ENCODE results near the gene MPRIP. TPM values are rescaled to one million over a fixed set of nuclear protein-coding genes. Genes with fewer than 3 reads are reported as not detected.

Gene MPRIP
- total RNA-seq, 1 experiment from 2014 or later, result 140 TPM

DNA sequence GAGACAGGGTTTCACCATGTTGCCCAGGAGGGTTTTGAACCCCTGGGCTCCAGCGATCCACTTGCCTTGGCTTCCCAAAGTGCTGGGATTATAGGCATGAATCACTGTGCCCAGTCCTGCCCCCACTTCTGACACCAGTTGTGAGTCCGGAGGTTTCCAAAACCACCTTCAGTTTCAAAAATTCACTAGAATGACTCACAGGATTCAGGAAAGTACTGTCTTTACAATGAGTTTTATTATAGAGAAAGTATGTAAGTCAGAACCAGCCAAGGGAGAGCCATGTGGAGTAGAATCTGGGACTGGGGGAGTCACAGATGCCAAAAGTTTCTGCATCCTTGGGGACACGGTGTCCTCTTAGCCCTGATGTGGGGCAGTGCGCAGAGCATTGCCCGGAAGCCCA, 108.8 kb downstream of the MPRIP start:
- ATAC-seq (no peak), DNase-seq (ENCODE audit: low spot score) (no peak)
- Mint-ChIP-seq H3K4me1 (no peaks in the 10 kb centered on the region), H3K27ac (no peak overlapping the region), H3K9me3 (no peaks in the 10 kb centered on the region), H3K36me3 (peaks cover 53% of the 10 kb centered on the region), H3K4me3 (no peak overlapping the region), H3K27me3 (ENCODE audit: low read depth) (no peaks in the 10 kb centered on the region)
- CTCF ChIA-PET, result interaction anchor here (1.0 kb wide), 1 partner anchor 9 kb away, joined by 6 read pairs; no protein-coding TSS in a partner anchor
- POLR2A ChIA-PET, result no interaction called here
- TF ChIP-seq, protein P1, sequence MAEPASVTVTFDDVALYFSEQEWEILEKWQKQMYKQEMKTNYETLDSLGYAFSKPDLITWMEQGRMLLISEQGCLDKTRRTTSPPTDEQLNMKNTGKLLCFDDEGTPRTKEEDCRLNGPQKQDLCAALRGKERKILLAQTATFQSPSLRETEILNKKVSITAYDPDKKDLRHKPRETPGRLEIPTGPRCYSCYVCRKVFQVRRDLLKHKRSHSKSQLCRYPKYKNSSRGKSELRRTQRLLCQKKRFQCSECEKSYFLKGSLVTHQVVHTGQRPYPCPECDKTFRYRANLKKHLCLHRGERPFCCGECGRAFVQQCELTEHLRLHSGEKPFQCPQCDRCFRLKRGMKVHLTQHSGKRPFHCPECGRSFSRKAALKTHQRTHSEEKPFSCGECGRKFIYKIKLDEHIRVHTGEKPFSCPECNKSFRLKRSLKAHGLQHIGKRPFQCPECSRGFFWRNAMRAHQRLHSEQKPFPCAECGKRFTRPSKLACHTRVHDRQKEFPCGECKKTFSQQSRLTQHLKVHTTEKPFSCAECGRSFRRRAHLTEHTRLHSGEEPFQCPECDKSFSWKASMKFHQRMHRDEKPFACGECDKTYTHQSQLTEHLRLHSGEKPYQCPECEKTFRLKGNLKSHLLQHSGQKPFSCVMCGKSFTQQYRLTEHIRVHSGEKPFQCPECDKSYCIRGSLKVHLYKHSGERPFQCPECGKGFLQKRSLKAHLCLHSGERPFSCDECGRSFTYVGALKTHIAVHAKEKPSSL (CRISPR knock-in tag; conservative IDR thresholded peaks at IDR 0.05), result no peak
- TF ChIP-seq, protein P2, sequence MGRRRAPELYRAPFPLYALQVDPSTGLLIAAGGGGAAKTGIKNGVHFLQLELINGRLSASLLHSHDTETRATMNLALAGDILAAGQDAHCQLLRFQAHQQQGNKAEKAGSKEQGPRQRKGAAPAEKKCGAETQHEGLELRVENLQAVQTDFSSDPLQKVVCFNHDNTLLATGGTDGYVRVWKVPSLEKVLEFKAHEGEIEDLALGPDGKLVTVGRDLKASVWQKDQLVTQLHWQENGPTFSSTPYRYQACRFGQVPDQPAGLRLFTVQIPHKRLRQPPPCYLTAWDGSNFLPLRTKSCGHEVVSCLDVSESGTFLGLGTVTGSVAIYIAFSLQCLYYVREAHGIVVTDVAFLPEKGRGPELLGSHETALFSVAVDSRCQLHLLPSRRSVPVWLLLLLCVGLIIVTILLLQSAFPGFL (CRISPR knock-in tag; IDR thresholded peaks at IDR 0.05; ENCODE audit: borderline replicate concordance), result no peak
- TF ChIP-seq NFATC4 (CRISPR knock-in tag; IDR thresholded peaks at IDR 0.05) (no peak), ZNF317 (CRISPR knock-in tag; IDR thresholded peaks at IDR 0.05; ENCODE audit: borderline replicate concordance, low read depth) (no peak), ZBTB21 (CRISPR knock-in tag; IDR thresholded peaks at IDR 0.05; ENCODE audit: borderline replicate concordance) (no peak), TCF7 (CRISPR knock-in tag; IDR thresholded peaks at IDR 0.05; ENCODE audit: low read depth) (no peak), MXD4 (CRISPR knock-in tag; IDR thresholded peaks at IDR 0.05; ENCODE audit: borderline replicate concordance) (no peak), TP53 (CRISPR knock-in tag; IDR thresholded peaks at IDR 0.05) (no peak), SOX15 (CRISPR knock-in tag; IDR thresholded peaks at IDR 0.05) (no peak), SP1 (CRISPR knock-in tag; conservative IDR thresholded peaks at IDR 0.05) (no peak)
- TF ChIP-seq, protein P3, sequence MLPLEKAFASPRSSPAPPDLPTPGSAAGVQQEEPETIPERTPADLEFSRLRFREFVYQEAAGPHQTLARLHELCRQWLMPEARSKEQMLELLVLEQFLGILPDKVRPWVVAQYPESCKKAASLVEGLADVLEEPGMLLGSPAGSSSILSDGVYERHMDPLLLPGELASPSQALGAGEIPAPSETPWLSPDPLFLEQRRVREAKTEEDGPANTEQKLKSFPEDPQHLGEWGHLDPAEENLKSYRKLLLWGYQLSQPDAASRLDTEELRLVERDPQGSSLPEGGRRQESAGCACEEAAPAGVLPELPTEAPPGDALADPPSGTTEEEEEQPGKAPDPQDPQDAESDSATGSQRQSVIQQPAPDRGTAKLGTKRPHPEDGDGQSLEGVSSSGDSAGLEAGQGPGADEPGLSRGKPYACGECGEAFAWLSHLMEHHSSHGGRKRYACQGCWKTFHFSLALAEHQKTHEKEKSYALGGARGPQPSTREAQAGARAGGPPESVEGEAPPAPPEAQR (CRISPR knock-in tag; IDR thresholded peaks at IDR 0.05), result no peak
- TF ChIP-seq, protein P4, sequence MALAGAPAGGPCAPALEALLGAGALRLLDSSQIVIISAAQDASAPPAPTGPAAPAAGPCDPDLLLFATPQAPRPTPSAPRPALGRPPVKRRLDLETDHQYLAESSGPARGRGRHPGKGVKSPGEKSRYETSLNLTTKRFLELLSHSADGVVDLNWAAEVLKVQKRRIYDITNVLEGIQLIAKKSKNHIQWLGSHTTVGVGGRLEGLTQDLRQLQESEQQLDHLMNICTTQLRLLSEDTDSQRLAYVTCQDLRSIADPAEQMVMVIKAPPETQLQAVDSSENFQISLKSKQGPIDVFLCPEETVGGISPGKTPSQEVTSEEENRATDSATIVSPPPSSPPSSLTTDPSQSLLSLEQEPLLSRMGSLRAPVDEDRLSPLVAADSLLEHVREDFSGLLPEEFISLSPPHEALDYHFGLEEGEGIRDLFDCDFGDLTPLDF (CRISPR knock-in tag; IDR thresholded peaks at IDR 0.05), result no peak
- TF ChIP-seq, protein P5, sequence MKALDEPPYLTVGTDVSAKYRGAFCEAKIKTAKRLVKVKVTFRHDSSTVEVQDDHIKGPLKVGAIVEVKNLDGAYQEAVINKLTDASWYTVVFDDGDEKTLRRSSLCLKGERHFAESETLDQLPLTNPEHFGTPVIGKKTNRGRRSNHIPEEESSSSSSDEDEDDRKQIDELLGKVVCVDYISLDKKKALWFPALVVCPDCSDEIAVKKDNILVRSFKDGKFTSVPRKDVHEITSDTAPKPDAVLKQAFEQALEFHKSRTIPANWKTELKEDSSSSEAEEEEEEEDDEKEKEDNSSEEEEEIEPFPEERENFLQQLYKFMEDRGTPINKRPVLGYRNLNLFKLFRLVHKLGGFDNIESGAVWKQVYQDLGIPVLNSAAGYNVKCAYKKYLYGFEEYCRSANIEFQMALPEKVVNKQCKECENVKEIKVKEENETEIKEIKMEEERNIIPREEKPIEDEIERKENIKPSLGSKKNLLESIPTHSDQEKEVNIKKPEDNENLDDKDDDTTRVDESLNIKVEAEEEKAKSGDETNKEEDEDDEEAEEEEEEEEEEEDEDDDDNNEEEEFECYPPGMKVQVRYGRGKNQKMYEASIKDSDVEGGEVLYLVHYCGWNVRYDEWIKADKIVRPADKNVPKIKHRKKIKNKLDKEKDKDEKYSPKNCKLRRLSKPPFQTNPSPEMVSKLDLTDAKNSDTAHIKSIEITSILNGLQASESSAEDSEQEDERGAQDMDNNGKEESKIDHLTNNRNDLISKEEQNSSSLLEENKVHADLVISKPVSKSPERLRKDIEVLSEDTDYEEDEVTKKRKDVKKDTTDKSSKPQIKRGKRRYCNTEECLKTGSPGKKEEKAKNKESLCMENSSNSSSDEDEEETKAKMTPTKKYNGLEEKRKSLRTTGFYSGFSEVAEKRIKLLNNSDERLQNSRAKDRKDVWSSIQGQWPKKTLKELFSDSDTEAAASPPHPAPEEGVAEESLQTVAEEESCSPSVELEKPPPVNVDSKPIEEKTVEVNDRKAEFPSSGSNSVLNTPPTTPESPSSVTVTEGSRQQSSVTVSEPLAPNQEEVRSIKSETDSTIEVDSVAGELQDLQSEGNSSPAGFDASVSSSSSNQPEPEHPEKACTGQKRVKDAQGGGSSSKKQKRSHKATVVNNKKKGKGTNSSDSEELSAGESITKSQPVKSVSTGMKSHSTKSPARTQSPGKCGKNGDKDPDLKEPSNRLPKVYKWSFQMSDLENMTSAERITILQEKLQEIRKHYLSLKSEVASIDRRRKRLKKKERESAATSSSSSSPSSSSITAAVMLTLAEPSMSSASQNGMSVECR (CRISPR knock-in tag; IDR thresholded peaks at IDR 0.05; ENCODE audit: borderline replicate concordance), result no peak
- TF ChIP-seq, protein P6, sequence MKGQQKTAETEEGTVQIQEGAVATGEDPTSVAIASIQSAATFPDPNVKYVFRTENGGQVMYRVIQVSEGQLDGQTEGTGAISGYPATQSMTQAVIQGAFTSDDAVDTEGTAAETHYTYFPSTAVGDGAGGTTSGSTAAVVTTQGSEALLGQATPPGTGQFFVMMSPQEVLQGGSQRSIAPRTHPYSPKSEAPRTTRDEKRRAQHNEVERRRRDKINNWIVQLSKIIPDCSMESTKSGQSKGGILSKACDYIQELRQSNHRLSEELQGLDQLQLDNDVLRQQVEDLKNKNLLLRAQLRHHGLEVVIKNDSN (CRISPR knock-in tag; IDR thresholded peaks at IDR 0.05), result no peak
- TF ChIP-seq, protein P7, sequence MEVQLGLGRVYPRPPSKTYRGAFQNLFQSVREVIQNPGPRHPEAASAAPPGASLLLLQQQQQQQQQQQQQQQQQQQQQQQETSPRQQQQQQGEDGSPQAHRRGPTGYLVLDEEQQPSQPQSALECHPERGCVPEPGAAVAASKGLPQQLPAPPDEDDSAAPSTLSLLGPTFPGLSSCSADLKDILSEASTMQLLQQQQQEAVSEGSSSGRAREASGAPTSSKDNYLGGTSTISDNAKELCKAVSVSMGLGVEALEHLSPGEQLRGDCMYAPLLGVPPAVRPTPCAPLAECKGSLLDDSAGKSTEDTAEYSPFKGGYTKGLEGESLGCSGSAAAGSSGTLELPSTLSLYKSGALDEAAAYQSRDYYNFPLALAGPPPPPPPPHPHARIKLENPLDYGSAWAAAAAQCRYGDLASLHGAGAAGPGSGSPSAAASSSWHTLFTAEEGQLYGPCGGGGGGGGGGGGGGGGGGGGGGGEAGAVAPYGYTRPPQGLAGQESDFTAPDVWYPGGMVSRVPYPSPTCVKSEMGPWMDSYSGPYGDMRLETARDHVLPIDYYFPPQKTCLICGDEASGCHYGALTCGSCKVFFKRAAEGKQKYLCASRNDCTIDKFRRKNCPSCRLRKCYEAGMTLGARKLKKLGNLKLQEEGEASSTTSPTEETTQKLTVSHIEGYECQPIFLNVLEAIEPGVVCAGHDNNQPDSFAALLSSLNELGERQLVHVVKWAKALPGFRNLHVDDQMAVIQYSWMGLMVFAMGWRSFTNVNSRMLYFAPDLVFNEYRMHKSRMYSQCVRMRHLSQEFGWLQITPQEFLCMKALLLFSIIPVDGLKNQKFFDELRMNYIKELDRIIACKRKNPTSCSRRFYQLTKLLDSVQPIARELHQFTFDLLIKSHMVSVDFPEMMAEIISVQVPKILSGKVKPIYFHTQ (CRISPR knock-in tag; IDR thresholded peaks at IDR 0.05), result no peak
- TF ChIP-seq, protein P8, sequence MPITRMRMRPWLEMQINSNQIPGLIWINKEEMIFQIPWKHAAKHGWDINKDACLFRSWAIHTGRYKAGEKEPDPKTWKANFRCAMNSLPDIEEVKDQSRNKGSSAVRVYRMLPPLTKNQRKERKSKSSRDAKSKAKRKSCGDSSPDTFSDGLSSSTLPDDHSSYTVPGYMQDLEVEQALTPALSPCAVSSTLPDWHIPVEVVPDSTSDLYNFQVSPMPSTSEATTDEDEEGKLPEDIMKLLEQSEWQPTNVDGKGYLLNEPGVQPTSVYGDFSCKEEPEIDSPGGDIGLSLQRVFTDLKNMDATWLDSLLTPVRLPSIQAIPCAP (CRISPR knock-in tag; IDR thresholded peaks at IDR 0.05), result no peak
- TF ChIP-seq, protein P9, sequence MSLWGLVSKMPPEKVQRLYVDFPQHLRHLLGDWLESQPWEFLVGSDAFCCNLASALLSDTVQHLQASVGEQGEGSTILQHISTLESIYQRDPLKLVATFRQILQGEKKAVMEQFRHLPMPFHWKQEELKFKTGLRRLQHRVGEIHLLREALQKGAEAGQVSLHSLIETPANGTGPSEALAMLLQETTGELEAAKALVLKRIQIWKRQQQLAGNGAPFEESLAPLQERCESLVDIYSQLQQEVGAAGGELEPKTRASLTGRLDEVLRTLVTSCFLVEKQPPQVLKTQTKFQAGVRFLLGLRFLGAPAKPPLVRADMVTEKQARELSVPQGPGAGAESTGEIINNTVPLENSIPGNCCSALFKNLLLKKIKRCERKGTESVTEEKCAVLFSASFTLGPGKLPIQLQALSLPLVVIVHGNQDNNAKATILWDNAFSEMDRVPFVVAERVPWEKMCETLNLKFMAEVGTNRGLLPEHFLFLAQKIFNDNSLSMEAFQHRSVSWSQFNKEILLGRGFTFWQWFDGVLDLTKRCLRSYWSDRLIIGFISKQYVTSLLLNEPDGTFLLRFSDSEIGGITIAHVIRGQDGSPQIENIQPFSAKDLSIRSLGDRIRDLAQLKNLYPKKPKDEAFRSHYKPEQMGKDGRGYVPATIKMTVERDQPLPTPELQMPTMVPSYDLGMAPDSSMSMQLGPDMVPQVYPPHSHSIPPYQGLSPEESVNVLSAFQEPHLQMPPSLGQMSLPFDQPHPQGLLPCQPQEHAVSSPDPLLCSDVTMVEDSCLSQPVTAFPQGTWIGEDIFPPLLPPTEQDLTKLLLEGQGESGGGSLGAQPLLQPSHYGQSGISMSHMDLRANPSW (CRISPR knock-in tag; conservative IDR thresholded peaks at IDR 0.05; ENCODE audit: low read depth), result no peak
- TF ChIP-seq, protein P10, sequence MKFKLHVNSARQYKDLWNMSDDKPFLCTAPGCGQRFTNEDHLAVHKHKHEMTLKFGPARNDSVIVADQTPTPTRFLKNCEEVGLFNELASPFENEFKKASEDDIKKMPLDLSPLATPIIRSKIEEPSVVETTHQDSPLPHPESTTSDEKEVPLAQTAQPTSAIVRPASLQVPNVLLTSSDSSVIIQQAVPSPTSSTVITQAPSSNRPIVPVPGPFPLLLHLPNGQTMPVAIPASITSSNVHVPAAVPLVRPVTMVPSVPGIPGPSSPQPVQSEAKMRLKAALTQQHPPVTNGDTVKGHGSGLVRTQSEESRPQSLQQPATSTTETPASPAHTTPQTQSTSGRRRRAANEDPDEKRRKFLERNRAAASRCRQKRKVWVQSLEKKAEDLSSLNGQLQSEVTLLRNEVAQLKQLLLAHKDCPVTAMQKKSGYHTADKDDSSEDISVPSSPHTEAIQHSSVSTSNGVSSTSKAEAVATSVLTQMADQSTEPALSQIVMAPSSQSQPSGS (CRISPR knock-in tag; IDR thresholded peaks at IDR 0.05; ENCODE audit: borderline replicate concordance, low read depth), result no peak
